HepG2 (cell line): ENCODE data around the gene POLR2M. TPM values are rescaled to one million over a fixed set of nuclear protein-coding genes. Genes with fewer than 3 reads are reported as not detected.

Experiments used
- AKAP8 ChIP-seq: sonication (generic); formaldehyde crosslinking; IDR thresholded peaks from 2 replicates; pipeline ENCODE4 v1.5.1; 2020; ENCODE audit warnings: mild to moderate bottlenecking, missing genetic modification reagents
- ESRRA ChIP-seq: sonication (generic); formaldehyde crosslinking; IDR thresholded peaks from 2 replicates; pipeline ENCODE4 v1.5.1; 2020; ENCODE audit warnings: mild to moderate bottlenecking, low read depth, missing genetic modification reagents
- FOXK1 ChIP-seq: sonication (generic); formaldehyde crosslinking; IDR thresholded peaks from 2 replicates; pipeline ENCODE4 v1.4.0; 2020; ENCODE audit warnings: low read depth, missing genetic modification reagents, borderline replicate concordance
- HMGA1 ChIP-seq: sonication (generic); formaldehyde crosslinking; conservative IDR thresholded peaks from 2 replicates; pipeline ENCODE4 v1.4.0; 2020; ENCODE audit warnings: missing genetic modification reagents
- IRF1 ChIP-seq: sonication (generic); formaldehyde crosslinking; IDR thresholded peaks from 2 replicates; pipeline ENCODE4 v1.4.0; 2020; ENCODE audit warnings: low read depth, mild to moderate bottlenecking, missing genetic modification reagents
- ISL2 ChIP-seq: sonication (generic); formaldehyde crosslinking; IDR thresholded peaks from 2 replicates; pipeline ENCODE4 v1.5.0; 2020; ENCODE audit warnings: missing genetic modification reagents
- LCORL ChIP-seq, 2 experiments: fragments of 450-650 bp in 1 of 2; sonication (generic) in 1 of 2; formaldehyde crosslinking in 1 of 2; IDR thresholded peaks; 2 replicates each; pipeline versions ENCODE4 v1.5.0 to v1.6.1; 2017 to 2020; ENCODE audit warnings: antibody characterized with exemption in 1 of 2, missing genetic modification reagents in 1 of 2
- NR1H2 ChIP-seq: sonication (generic); formaldehyde crosslinking; IDR thresholded peaks from 2 replicates; pipeline ENCODE4 v1.8.1; 2022; ENCODE audit warnings: low read depth, missing genetic modification reagents, borderline replicate concordance
- POLR2AphosphoS2 ChIP-seq: IDR thresholded peaks from 2 replicates; pipeline ENCODE4 v1.6.1; 2011; ENCODE audit warnings: low read depth, low read length, improper control_type of control experiment
- PRMT3 ChIP-seq: sonication (generic); formaldehyde crosslinking; IDR thresholded peaks from 2 replicates; pipeline ENCODE4 v1.8.1; 2022; ENCODE audit warnings: low read depth, mild to moderate bottlenecking, moderate library complexity, missing genetic modification reagents, borderline replicate concordance
- RFX3 ChIP-seq: IDR thresholded peaks from 2 replicates; pipeline ENCODE4 v1.6.1; 2016; ENCODE audit warnings: missing biosample characterization, missing genetic modification reagents
- SP1 ChIP-seq, 2 experiments: fragments of 450-650 bp in 1 of 2; sonication (generic) in 1 of 2; formaldehyde crosslinking in 1 of 2; IDR thresholded peaks; 2 replicates each; pipeline versions ENCODE4 v1.4.0 to v1.6.1; 2016 to 2020; ENCODE audit warnings: missing genetic modification reagents in 1 of 2
- U2AF2 ChIP-seq: fragments of 200-400 bp; formaldehyde crosslinking; IDR thresholded peaks from 2 replicates; pipeline ENCODE4 v1.6.1; 2017; ENCODE audit warnings: low read depth, mild to moderate bottlenecking, low read length
- XBP1 ChIP-seq: sonication (generic); formaldehyde crosslinking; IDR thresholded peaks from 2 replicates; pipeline ENCODE4 v1.5.0; 2020; ENCODE audit warnings: missing genetic modification reagents
- ZBTB7B ChIP-seq: sonication (generic); formaldehyde crosslinking; IDR thresholded peaks from 2 replicates; pipeline ENCODE4 v1.4.0; 2020; ENCODE audit warnings: missing genetic modification reagents
- ZFYVE20 ChIP-seq: sonication (generic); formaldehyde crosslinking; IDR thresholded peaks from 2 replicates; pipeline ENCODE4 v1.8.0; 2023; ENCODE audit warnings: low read depth, mild to moderate bottlenecking, moderate library complexity, missing genetic modification reagents, borderline replicate concordance
- ZNF205 ChIP-seq: IDR thresholded peaks from 2 replicates; pipeline ENCODE4 v1.6.1; 2018; ENCODE audit warnings: missing biosample characterization, missing genetic modification reagents
- ZNF253 ChIP-seq: sonication (generic); formaldehyde crosslinking; IDR thresholded peaks from 2 replicates; pipeline ENCODE4 v1.8.0; 2022; ENCODE audit warnings: mild to moderate bottlenecking, missing genetic modification reagents, borderline replicate concordance
- ZNF430 ChIP-seq: sonication (generic); formaldehyde crosslinking; IDR thresholded peaks from 2 replicates; pipeline ENCODE4 v1.9.0; 2021; ENCODE audit warnings: mild to moderate bottlenecking, missing genetic modification reagents
- ZNF501 ChIP-seq: sonication (generic); formaldehyde crosslinking; IDR thresholded peaks from 2 replicates; pipeline ENCODE4 v1.5.1; 2020; ENCODE audit warnings: mild to moderate bottlenecking, moderate library complexity, missing genetic modification reagents
- ZNF547 ChIP-seq: sonication (generic); formaldehyde crosslinking; IDR thresholded peaks from 2 replicates; pipeline ENCODE4 v1.5.1; 2020; ENCODE audit warnings: mild to moderate bottlenecking, missing genetic modification reagents
- ZSCAN20 ChIP-seq: sonication (generic); formaldehyde crosslinking; IDR thresholded peaks from 2 replicates; pipeline ENCODE4 v1.4.0; 2020; ENCODE audit warnings: missing genetic modification reagents, mild to moderate bottlenecking, borderline replicate concordance
- polyA plus RNA-seq, 8 experiments: library from polyadenylated mRNA; depleted of rRNA in 3 of 8; stranded (reverse) in 7 of 8; unstranded in 1 of 8; fragments of >200 nt; fragmentation: Illumina TruSeq in 4 of 8; extraction: Trizol in 4 of 8; gene quantifications; 2 replicates each; pipeline versions ENCODE4 v1.2.1 to v1.2.3, GENCODE V29; 2011 to 2016; ENCODE audit warnings: low read depth in 4 of 8, missing spikeins in 1 of 8, mixed read lengths in 1 of 8; ENCODE audit not compliant: insufficient read depth in 1 of 8
- total RNA-seq, 5 experiments: library from RNA; depleted of rRNA; stranded (reverse); fragments of >200 nt; fragmentation: Illumina TruSeq; extraction: Trizol; gene quantifications; 2 replicates each; pipeline ENCODE4 v1.2.3, GENCODE V29; 2016; ENCODE audit warnings: low read depth in 1 of 5
- TF ChIP-seq, protein P1 (sequence below): IDR thresholded peaks from 2 replicates; pipeline ENCODE4 v1.6.1; 2012; ENCODE audit warnings: inconsistent platforms
- TF ChIP-seq, protein P2 (sequence below): sonication (generic); formaldehyde crosslinking; IDR thresholded peaks from 2 replicates; pipeline ENCODE4 v1.5.0; 2020; ENCODE audit warnings: mild to moderate bottlenecking, missing genetic modification reagents, borderline replicate concordance
- TF ChIP-seq, protein P3 (sequence below): sonication (generic); formaldehyde crosslinking; IDR thresholded peaks from 2 replicates; pipeline ENCODE4 v1.9.0; 2021; ENCODE audit warnings: missing genetic modification reagents, mild to moderate bottlenecking, borderline replicate concordance

The POLR2M gene
- total and polyA plus RNA-seq, 2 of the 13 experiments (the other 11 are each of a cell fraction or from before 2014, with no cell fraction given), result 25.9 to 48.5 TPM

- TF ChIP-seq ZNF205 (CRISPR knock-in tag), result 0 out of 2 replicates have a peak, but pooled peaks have one; percentile 18
- TF ChIP-seq ESRRA (CRISPR knock-in tag), result no peak
- no peak for TF ChIP-seq POLR2AphosphoS2
- TF ChIP-seq, protein P1, sequence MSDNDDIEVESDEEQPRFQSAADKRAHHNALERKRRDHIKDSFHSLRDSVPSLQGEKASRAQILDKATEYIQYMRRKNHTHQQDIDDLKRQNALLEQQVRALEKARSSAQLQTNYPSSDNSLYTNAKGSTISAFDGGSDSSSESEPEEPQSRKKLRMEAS, result peak; percentile 88
- TF ChIP-seq ZNF547 (CRISPR knock-in tag), result peak; percentile 72; the same call in 1 of the 2 replicates
- TF ChIP-seq ZNF430 (CRISPR knock-in tag), result peak; percentile 79; the same call in 1 of the 2 replicates
- TF ChIP-seq, protein P2, sequence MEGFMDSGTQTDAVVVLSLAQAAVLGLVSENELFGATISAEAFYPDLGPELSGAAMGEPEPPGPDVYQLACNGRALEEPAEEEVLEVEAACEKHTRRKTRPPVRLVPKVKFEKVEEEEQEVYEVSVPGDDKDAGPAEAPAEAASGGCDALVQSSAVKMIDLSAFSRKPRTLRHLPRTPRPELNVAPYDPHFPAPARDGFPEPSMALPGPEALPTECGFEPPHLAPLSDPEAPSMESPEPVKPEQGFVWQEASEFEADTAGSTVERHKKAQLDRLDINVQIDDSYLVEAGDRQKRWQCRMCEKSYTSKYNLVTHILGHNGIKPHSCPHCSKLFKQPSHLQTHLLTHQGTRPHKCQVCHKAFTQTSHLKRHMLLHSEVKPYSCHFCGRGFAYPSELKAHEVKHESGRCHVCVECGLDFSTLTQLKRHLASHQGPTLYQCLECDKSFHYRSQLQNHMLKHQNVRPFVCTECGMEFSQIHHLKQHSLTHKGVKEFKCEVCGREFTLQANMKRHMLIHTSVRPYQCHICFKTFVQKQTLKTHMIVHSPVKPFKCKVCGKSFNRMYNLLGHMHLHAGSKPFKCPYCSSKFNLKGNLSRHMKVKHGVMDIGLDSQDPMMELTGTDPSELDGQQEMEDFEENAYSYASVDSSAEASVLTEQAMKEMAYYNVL, result no peak
- TF ChIP-seq NR1H2 (CRISPR knock-in tag), result 0 out of 2 replicates have a peak, but pooled peaks have one; percentile 25
- TF ChIP-seq HMGA1 (CRISPR knock-in tag), result no peak
- peak; percentile 92 for TF ChIP-seq FOXK1
- no peak for TF ChIP-seq IRF1 (CRISPR knock-in tag)
- TF ChIP-seq RFX3 (CRISPR knock-in tag), result no peak
- TF ChIP-seq AKAP8 (CRISPR knock-in tag), result no peak
- no peak for TF ChIP-seq ZSCAN20 (CRISPR knock-in tag)
- no peak; the same call in 1 of the 2 replicates for TF ChIP-seq ISL2 (CRISPR knock-in tag)
- TF ChIP-seq ZNF501, result peak; percentile 93
- TF ChIP-seq ZBTB7B (CRISPR knock-in tag), result peak; percentile 89
- 0 out of 2 replicates have a peak, but pooled peaks have one; percentile 33 for TF ChIP-seq LCORL (IDR thresholded peaks at IDR 0.05)
- TF ChIP-seq LCORL (CRISPR knock-in tag; IDR thresholded peaks at IDR 0.05), result no peak
- TF ChIP-seq ZNF253 (CRISPR knock-in tag), result no peak
- TF ChIP-seq, protein P3, sequence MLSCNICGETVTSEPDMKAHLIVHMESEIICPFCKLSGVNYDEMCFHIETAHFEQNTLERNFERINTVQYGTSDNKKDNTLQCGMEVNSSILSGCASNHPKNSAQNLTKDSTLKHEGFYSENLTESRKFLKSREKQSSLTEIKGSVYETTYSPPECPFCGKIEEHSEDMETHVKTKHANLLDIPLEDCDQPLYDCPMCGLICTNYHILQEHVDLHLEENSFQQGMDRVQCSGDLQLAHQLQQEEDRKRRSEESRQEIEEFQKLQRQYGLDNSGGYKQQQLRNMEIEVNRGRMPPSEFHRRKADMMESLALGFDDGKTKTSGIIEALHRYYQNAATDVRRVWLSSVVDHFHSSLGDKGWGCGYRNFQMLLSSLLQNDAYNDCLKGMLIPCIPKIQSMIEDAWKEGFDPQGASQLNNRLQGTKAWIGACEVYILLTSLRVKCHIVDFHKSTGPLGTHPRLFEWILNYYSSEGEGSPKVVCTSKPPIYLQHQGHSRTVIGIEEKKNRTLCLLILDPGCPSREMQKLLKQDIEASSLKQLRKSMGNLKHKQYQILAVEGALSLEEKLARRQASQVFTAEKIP (CRISPR knock-in tag), result no peak
- no peak for TF ChIP-seq U2AF2
- no peak for TF ChIP-seq SP1 (IDR thresholded peaks at IDR 0.05)
- peak; percentile 65 for TF ChIP-seq SP1 (CRISPR knock-in tag; IDR thresholded peaks at IDR 0.05)
- TF ChIP-seq ZFYVE20 (CRISPR knock-in tag), result no peak
- TF ChIP-seq PRMT3 (CRISPR knock-in tag), result no peak
- no peak for TF ChIP-seq XBP1 (CRISPR knock-in tag)
These were observed at the start of gene POLR2M (continued) for GRCh38 chr15:57706405-57707209.
